Colonic mucosa (tissue), 4 donors: Measurements from ENCODE around the gene NTNG1. TPM values are rescaled to one million over a fixed set of nuclear protein-coding genes. Genes with fewer than 3 reads are reported as not detected.

Source experiments
- DNase-seq: peaks from one replicate; pipeline ENCODE4 v3.0.0-alpha.2; 2020
- H3K27ac ChIP-seq: fragments of 200-600 bp; one replicate; pipeline ENCODE4 v1.8.0; 2021
- H3K27me3 ChIP-seq: fragments of 200-600 bp; one replicate; pipeline ENCODE4 v1.8.0; 2021
- H3K36me3 ChIP-seq: fragments of 200-600 bp; one replicate; pipeline ENCODE4 v1.8.0; 2021
- H3K4me1 ChIP-seq: fragments of 200-600 bp; one replicate; pipeline ENCODE4 v1.8.0; 2021; ENCODE audit warnings: mild to moderate bottlenecking
- H3K4me3 ChIP-seq: fragments of 200-600 bp; one replicate; pipeline ENCODE4 v1.8.0; 2021
- H3K9ac ChIP-seq, 2 donors: one replicate each; pipeline ENCODE4 v1.7.0; 2013; ENCODE audit warnings: control low read depth in 2 of 2, low read depth in 2 of 2, low read length in 2 of 2
- H3K9me3 ChIP-seq: fragments of 200-600 bp; one replicate; pipeline ENCODE4 v1.8.0; 2021
- CTCF ChIP-seq: fragments of 200-600 bp; IDR thresholded peaks from one replicate; pipeline ENCODE4 v1.8.0; 2022; ENCODE audit warnings: antibody characterized with exemption, mild to moderate bottlenecking
- intact Hi-C: fragments of 100-400 bp; cut with DNase I; formaldehyde crosslinking; loops from one replicate; pipeline ENCODE4 v1.14.1; 2022
- total RNA-seq, 2 donors: library from RNA; stranded (reverse); fragmentation: NEBNext Ultra II Directional in 1 of 2; extraction: Animal tissue kit (Norgen Biotek cat#: 25700) in 1 of 2; gene quantifications; one replicate each; pipeline ENCODE4 v1.2.1, GENCODE V29; 2021
- donor health status: healthy.
- donor health status: DM: no; HTN: no; CAD: no.
- donor health status: DM: no; HTN: no; CAD: no.

Gene NTNG1
- total RNA-seq, 2 donors from 2014 or later, result 0.30 to 0.88 TPM

GRCh38 chr1:107444302-107444701 is 303.5 kb downstream of the NTNG1 start:
- Histone ChIP-seq H3K27me3 (no peaks in the 10 kb centered on the region), H3K27ac (no peak overlapping the region), H3K4me3 (no peak overlapping the region), H3K9me3 (no peaks in the 10 kb centered on the region), H3K36me3 (no peaks in the 10 kb centered on the region), H3K4me1 (no peaks in the 10 kb centered on the region), H3K9ac (no peak overlapping the region)
- intact Hi-C loops, result no loop called here
- DNase-seq, result no peak
- no peak for TF ChIP-seq CTCF

- Histone ChIP-seq H3K36me3 (no peaks in the 10 kb centered on the region), H3K27me3 (no peaks in the 10 kb centered on the region), H3K4me3 (no peak overlapping the region), H3K9ac (no peak overlapping the region), H3K9me3 (no peaks in the 10 kb centered on the region), H3K4me1 (no peaks in the 10 kb centered on the region), H3K27ac (no peak overlapping the region)
- DNase-seq, result no peak
- no peak for TF ChIP-seq CTCF
- intact Hi-C loops, result no loop called here
Observed at GRCh38 chr1:107449326-107449725, 308.5 kb downstream of the NTNG1 start.

GRCh38 chr1:107450899-107451664 is 310.2 kb downstream of the NTNG1 start:
- DNase-seq, result no peak
- H3K4me3 ChIP-seq, result no peak overlapping the region
- no peaks in the 10 kb centered on the region for H3K9me3 ChIP-seq
- no peaks in the 10 kb centered on the region for H3K36me3 ChIP-seq
- intact Hi-C loops, result no loop called here
- H3K9ac ChIP-seq, result no peak overlapping the region
- no peaks in the 10 kb centered on the region for H3K27me3 ChIP-seq
- TF ChIP-seq CTCF, result no peak
- no peak overlapping the region for H3K27ac ChIP-seq
- no peaks in the 10 kb centered on the region for H3K4me1 ChIP-seq

GRCh38 chr1:107451715-107452114 is 310.9 kb downstream of the NTNG1 start:
- intact Hi-C loops, result no loop called here
- Histone ChIP-seq H3K9ac (no peak overlapping the region), H3K4me3 (no peak overlapping the region), H3K27ac (no peak overlapping the region), H3K4me1 (no peaks in the 10 kb centered on the region), H3K27me3 (no peaks in the 10 kb centered on the region), H3K9me3 (no peaks in the 10 kb centered on the region), H3K36me3 (no peaks in the 10 kb centered on the region)
- DNase-seq, result no peak
- no peak for TF ChIP-seq CTCF

GRCh38 chr1:107454791-107455190 is 314.0 kb downstream of the NTNG1 start:
- no peaks in the 10 kb centered on the region for H3K9me3 ChIP-seq
- H3K27me3 ChIP-seq, result no peaks in the 10 kb centered on the region
- no peak for TF ChIP-seq CTCF
- no peak overlapping the region for H3K27ac ChIP-seq
- H3K4me1 ChIP-seq, result no peaks in the 10 kb centered on the region
- intact Hi-C loops, result no loop called here
- no peak overlapping the region for H3K9ac ChIP-seq
- no peak overlapping the region for H3K4me3 ChIP-seq
- DNase-seq, result no peak
- H3K36me3 ChIP-seq, result no peaks in the 10 kb centered on the region
